SKM-1 treated with dmso at 0.1 percent for 144 hours (cell line): Measurements from ENCODE around the gene PRR35.

Experiments used
- DNase-seq: peaks from one replicate; lab custom pipeline; 2025; ENCODE audit not compliant: unreplicated experiment; lab: John Stamatoyannopoulos, UW

Gene PRR35

DNA sequence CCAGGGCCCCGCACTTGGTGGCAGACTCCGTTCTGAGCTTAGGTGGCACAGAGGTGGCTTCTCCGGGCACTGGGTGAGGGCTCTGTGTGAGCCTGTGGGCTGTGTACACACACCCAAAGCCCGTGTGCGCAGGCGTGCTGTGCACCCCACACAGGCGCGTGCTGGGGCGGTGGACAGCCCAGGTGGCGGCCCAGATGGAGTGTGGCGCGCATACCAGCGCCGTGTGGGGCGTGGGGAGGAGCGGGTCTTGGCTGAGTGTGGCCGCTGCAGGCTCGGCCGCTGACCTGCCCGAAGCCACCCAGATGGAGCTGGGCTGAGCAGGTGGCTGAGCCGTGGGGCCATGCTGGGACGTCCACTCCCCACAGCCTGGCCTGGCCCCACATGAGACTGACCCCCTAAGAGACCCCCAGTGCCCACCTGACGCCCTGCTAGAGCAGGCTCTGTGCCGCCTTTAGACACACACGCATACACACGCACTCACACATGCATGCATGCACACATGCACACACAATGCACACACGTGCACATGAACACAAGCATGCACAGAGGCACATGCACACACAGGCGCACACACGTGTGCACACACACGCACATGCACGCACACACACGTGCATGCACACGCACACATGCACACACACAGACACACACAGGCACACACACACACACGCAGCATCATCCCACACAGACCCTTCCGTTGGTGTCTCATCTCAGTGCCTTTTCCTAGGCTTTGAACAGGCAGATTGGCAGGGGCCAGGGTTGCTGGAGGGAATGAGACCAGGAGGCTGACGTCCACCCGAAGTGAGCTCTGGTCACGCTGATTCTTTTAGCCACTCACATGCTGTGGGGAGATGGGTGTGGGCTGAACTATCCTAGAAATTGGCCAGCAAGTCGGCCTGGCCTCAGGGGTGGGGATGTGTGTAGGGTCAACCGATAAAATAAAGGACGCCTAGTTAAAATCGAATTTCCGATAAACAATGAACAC lies 2.1 kb downstream of the PRR35 start:
- no peak for DNase-seq

DNA sequence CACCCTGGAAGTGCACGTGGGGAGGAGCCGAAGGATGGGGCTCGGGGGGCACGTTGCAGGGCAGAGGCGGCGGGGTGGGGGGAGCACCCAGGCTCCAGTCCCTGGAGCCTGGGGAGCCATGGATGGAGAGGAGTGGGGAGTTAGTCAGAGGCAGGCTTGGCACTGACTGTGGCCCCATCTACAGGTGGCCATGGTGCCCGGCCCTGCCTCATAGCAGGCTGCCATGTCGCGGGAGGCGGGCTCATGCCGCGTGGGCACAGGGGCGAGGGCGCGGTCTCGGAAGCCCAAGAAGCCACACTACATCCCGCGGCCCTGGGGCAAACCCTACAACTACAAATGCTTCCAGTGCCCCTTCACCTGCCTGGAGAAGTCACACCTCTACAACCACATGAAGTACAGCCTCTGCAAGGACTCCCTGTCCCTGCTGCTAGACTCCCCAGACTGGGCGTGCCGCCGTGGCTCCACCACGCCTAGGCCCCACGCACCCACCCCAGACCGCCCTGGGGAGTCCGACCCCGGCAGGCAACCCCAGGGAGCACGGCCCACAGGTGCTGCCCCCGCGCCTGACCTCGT lies 3.0 kb downstream of the PRR35 start:
- DNase-seq = no peak

- no peak for DNase-seq
Observed at GRCh38 chr16:564690-565418, 4.7 kb downstream of the PRR35 start.

DNA sequence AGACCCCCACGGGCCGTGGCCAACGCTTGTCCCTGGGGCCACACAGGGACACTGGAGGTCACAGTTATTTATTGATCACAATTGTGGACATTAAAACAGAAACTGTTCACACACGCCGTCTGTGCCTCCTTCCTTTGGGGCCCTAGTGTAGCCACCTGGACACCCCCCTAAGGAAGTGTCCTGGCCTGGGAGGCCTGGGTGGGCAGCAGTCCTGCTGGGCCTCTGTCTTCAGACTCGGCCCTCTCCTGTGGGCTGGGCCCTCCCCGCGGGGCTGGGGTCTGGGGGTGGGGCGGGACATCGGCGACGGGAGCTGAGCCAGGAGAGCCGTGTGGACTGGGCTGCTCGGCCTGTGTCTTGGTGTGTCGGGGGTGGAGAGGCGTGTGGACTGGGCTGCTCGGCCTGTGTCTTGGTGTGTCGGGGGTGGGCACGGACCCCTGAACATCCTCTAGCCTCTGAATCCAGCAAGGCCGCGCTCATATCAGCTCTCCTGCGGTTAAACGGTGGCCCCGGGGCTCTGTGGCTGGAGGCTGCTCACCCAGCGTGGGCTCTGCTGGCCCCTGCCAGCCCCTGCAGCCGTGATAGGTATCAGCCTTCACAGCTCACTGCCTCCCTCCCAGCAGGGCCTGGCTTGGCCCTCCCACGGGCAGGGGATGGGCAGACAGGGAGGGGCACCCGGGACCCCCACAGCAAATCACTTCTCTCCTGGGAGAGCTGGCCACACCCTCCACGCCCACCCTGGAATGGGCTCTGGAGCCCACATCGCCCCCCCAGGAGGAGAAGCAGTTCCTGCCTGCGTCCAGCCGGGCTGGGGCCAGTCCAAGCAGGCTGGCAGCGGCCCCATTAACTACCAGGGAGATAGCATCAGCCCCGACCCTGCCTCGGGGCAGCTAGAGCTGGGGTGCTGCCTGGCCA lies 5.5 kb downstream of the PRR35 start:
- DNase-seq = no peak

DNA sequence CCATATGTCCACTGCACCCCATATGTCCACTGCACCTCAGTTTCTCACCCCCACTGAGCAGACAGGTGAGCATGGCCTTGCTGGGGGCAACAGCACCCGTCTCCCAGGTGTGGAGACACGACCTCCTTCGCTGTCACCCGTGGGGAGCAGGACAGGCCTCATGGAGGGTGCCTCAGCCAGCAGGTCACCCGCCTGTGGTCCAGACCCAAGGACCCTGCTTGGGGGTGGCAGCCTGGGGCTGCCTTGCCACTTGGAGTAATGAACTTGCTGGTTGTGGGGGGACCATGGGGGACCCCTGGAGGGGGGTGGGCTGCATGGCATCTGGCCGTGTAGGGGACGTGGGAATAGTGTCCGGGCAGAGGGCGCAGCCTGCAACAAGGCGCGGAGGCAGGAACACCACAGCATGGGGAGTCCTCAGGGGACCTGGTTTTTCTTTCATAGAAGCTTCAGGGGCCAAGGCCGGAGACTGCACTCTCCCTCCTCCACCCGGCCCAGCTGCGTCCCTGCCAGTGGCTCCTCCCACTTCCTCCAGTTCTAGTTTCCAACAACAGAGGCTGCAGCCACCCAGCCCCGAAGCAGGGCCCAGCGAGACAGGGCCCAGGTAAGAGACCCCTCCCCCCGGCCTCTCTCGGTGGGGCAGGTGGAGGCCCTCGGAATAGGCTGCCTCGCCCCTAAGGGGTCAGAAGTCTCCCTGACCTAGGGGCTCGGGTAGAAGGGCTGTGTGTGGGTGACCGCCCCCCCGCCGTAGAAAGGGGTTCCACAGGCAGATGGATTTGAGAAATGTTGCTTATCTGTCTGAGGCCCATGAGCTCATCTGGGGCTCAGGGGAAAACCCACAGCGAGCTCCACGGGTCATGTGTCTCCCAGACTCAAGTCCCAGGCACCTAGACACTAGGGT lies 6.5 kb downstream of the PRR35 start, which contains the start of gene NHLRC4:
TSS of gene NHLRC4 (plus strand) at position 531 of the 898 bp plus-strand sequence. CDS start 1,043 bp downstream, outside the sequence.
- DNase-seq = peak; percentile 32

GRCh38 chr16:567373-568256 lies 7.4 kb downstream of the PRR35 start:
- DNase-seq = no peak

- no peak for DNase-seq
Observed at GRCh38 chr16:568401-569258, 8.4 kb downstream of the PRR35 start.

DNA sequence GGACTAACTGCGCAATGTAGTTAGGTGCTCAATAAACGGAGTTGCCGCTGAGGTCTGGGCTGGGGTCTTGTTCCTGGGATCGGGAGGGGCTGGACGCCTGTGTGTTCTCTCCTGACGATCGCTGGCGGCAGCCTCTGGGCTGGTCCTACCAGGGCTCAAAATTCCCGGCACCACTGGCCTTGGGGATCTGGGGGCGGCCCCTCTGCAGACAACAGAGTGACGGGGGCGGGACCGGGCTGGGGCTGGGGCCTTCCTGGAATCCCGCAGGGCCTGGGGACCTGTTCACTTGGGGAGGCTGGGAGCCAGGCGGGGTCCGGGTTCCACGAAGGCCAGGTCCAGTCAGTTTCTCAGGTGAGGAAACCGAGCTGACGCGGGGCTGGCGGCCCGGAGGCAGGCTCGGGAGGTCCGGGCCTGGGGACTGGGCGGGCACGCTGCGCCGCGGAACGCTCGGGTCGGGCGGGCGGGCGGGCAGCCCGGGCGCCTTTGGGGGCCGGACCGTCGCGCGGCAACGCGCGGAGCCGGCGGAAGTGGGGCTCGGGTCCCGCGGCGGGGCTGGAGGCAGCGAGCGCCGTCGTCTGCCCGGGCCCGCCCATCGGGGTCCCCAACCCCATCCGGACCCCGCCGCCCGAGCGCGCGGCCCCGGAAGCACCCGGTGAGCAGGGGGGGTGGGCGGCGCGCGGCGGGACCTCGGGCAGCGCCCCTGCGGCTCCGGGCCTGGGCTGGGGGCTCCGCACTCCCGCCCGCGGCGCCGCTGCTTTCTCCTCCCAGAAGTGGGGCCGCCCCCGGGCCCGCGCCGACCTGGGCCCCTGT lies 9.5 kb downstream of the PRR35 start, which contains the start of gene PIGQ:
TSS of gene PIGQ (plus strand) at position 524 of the 810 bp plus-strand sequence. CDS start 4,107 bp downstream, outside the sequence.
- DNase-seq = no peak

GRCh38 chr16:572865-573650 lies 12.9 kb downstream of the PRR35 start:
- DNase-seq = no peak

GRCh38 chr16:574021-574760 lies 14.0 kb downstream of the PRR35 start:
- DNase-seq = no peak

DNA sequence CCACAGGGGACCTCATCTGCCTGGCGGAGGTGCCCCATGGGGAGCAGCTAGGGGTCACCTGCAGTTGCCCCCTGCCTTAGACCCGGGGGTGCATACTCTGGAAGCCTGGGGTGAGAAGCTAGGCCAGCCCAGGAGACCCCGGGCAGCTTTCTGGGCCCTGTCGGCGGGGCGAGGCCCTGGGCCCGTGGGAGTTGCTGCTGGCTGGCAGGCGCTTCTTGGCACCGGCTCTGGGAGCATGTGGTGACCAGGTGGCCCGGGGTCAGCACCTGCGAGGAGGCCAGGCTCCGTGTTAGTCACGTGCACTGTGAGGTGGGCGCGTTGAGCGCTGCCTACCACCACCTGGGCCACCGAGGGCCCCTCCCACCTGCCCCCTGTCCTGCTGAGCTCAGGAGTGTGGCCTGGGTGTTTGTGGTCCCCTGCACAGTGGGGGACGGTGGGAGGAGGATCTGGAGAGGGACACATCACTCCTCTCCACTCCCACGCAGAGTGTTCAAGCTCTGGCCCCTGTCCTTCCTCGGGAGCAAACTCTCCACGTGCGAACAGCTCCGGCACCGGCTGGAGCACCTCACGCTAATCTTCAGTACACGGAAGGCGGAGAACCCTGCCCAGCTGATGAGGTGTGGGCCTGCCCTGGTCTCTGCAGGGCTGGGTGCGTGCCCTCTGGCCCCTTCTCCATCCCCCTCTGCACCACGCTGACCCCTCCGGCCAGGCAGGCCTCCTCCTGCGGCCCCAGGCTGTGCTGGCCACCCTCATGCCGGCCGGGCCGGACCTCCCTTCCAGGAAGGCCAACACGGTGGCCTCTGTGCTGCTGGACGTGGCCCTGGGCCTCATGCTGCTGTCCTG lies 15.4 kb downstream of the PRR35 start:
- DNase-seq = no peak

GRCh38 chr16:576197-576822 lies 16.1 kb downstream of the PRR35 start:
- no peak for DNase-seq

DNA sequence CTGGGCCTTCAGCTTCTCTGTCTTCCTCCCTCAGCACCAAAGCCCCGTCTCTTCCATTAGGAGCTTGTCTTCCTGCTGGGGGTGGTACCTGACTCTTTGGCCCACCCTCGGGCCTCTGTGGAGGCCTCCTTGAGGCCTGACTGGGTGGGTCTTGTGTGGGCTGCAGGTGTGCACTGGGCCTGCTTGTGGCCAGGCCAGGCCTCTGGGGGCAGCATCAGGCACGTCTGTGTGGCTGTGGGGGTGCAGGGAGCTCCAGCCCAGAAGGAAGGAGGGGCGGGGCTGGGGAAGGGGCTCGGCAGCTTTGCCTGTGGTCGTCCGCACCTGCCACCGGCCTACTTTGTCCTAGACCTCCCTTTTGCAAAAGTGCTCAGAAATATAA lies 16.6 kb downstream of the PRR35 start:
- DNase-seq = no peak

GRCh38 chr16:577796-578195 lies 17.6 kb downstream of the PRR35 start:
- DNase-seq = no peak
